Caco-2 (cell line): ENCODE results near the gene SEC23B. TPM values are rescaled to one million over a fixed set of nuclear protein-coding genes. Genes with fewer than 3 reads are reported as not detected.
A peak's percentile ranks its signal among the peaks of the same experiment; 100 is the strongest.

Experiments used
- BruUV-seq: library from RNA; stranded (reverse); fragments of 400-500 nt; replicated peaks from 2 replicates; lab custom pipeline; 2021; lab: Mats Ljungman, UMichigan
- CTCF ChIA-PET: fragments of 300-600 bp; sonication (Branson Sonifier 250); formaldehyde crosslinking; loops from one replicate; lab custom pipeline; 2022; ENCODE audit warnings: antibody characterized with exemption; lab: Charles Lee
- POLR2A ChIA-PET: fragments of 300-600 bp; sonication (Branson Sonifier 250); formaldehyde crosslinking; loops from one replicate; lab custom pipeline; 2022; ENCODE audit warnings: antibody characterized with exemption; lab: Charles Lee
- DNase-seq, 2 experiments: peaks; one replicate each; pipeline versions ENCODE4 v3.0.0 to v3.0.0-alpha.2; 2020 to 2022
- H3K27me3 ChIP-seq: replicated peaks from 2 replicates; pipeline ENCODE4 v1.6.0; 2011; ENCODE audit warnings: low read length; ENCODE audit not compliant: control insufficient read depth, insufficient read depth
- H3K36me3 ChIP-seq: 2 replicates; pipeline ENCODE4 v1.5.1; 2011; ENCODE audit warnings: low read length; ENCODE audit not compliant: control insufficient read depth, insufficient read depth
- H3K4me1 ChIP-seq: fragments of 250-450 bp; sonication (Bioruptor Pico); 2 replicates; pipeline ENCODE4 v1.5.1; 2020; ENCODE audit warnings: mild to moderate bottlenecking
- H3K4me3 ChIP-seq: 2 replicates; pipeline ENCODE4 v1.5.1; 2011; ENCODE audit warnings: low read depth, mild to moderate bottlenecking, control low read depth, low read length
- H3K9me3 ChIP-seq: fragments of 250-450 bp; sonication (Bioruptor Pico); 2 replicates; pipeline ENCODE4 v1.5.1; 2020; ENCODE audit warnings: mild to moderate bottlenecking, moderate library complexity
- H3K27ac Mint-ChIP-seq: one replicate; pipeline ENCODE4 v1.8.0; 2022; ENCODE audit warnings: mixed read lengths; ENCODE audit not compliant: unreplicated experiment
- H3K27me3 Mint-ChIP-seq: one replicate; pipeline ENCODE4 v1.8.0; 2022; ENCODE audit warnings: mixed read lengths; ENCODE audit not compliant: insufficient read depth, unreplicated experiment
- H3K36me3 Mint-ChIP-seq: one replicate; pipeline ENCODE4 v1.8.0; 2022; ENCODE audit warnings: mild to moderate bottlenecking, mixed read lengths; ENCODE audit not compliant: insufficient read depth, unreplicated experiment
- H3K4me1 Mint-ChIP-seq: one replicate; pipeline ENCODE4 v1.8.0; 2022; ENCODE audit warnings: low read depth, mixed read lengths; ENCODE audit not compliant: unreplicated experiment
- H3K4me3 Mint-ChIP-seq: one replicate; pipeline ENCODE4 v1.8.0; 2022; ENCODE audit warnings: mild to moderate bottlenecking, moderate library complexity, mixed read lengths; ENCODE audit not compliant: unreplicated experiment
- H3K9me3 Mint-ChIP-seq: one replicate; pipeline ENCODE4 v1.8.0; 2022; ENCODE audit warnings: mixed read lengths; ENCODE audit not compliant: unreplicated experiment
- intact Hi-C: fragments of 100-400 bp; cut with micrococcal nuclease; formaldehyde crosslinking; loops from one replicate; pipeline ENCODE4 v1.10.0; 2022; ENCODE audit not compliant: unreplicated experiment
- total RNA-seq: library from RNA; stranded (reverse); gene quantifications from 2 replicates; pipeline ENCODE4 v1.2.3, GENCODE V29; 2022
- TF ChIP-seq, protein P1 (sequence below), 2 experiments: fragments of 200-600 bp in 1 of 2; IDR thresholded peaks; 1 replicate in 1 of 2; 2 replicates in 1 of 2; pipeline versions ENCODE4 v1.5.1 to v1.8.0; 2011 to 2022; ENCODE audit warnings: antibody characterized with exemption in 1 of 2, control low read depth in 1 of 2, inconsistent platforms in 1 of 2, low read depth in 1 of 2, low read length in 1 of 2, mild to moderate bottlenecking in 1 of 2, moderate library complexity in 1 of 2; ENCODE audit not compliant: insufficient read depth in 1 of 2, severe bottlenecking in 1 of 2, unreplicated experiment in 1 of 2

SEC23B gene
- total RNA-seq, 1 experiment from 2014 or later, result 84.1 TPM

DNA sequence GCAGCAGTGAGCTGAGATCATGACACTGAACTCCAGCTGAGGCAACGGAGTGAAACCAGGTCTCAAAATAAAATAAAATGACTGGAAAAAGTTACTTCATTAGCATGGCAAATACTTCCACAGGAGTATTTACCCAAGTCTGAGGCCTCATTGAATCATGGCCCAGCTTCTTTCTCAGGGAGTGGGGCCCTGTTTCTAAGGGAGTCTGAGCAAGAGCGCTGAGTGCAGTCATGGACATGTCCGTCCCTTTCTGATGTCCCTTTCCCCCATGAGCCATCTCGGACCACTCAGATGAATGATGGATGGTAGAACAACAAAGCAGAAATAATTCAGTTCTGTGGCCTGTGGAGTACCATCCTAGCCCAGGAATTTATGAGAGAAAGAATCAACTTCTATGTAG lies 72.3 kb downstream of the SEC23B start:
- H3K9me3 Mint-ChIP-seq, result peaks cover 12% of the 10 kb centered on the region
- peaks cover 28% of the 10 kb centered on the region for H3K4me1 ChIP-seq
- no peaks in the 10 kb centered on the region for H3K27me3 ChIP-seq
- H3K27ac Mint-ChIP-seq, result no peak overlapping the region
- peaks cover 19% of the 10 kb centered on the region for H3K4me1 Mint-ChIP-seq
- POLR2A ChIA-PET, result no interaction called here
- BruUV-seq, result no TSS peak
- H3K4me3 ChIP-seq, result no peak overlapping the region
- CTCF ChIA-PET, result no interaction called here
- no peak for DNase-seq
- H3K27me3 Mint-ChIP-seq, result no peaks in the 10 kb centered on the region
- TF ChIP-seq, protein P1, sequence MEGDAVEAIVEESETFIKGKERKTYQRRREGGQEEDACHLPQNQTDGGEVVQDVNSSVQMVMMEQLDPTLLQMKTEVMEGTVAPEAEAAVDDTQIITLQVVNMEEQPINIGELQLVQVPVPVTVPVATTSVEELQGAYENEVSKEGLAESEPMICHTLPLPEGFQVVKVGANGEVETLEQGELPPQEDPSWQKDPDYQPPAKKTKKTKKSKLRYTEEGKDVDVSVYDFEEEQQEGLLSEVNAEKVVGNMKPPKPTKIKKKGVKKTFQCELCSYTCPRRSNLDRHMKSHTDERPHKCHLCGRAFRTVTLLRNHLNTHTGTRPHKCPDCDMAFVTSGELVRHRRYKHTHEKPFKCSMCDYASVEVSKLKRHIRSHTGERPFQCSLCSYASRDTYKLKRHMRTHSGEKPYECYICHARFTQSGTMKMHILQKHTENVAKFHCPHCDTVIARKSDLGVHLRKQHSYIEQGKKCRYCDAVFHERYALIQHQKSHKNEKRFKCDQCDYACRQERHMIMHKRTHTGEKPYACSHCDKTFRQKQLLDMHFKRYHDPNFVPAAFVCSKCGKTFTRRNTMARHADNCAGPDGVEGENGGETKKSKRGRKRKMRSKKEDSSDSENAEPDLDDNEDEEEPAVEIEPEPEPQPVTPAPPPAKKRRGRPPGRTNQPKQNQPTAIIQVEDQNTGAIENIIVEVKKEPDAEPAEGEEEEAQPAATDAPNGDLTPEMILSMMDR (IDR thresholded peaks at IDR 0.05; ENCODE audit: insufficient read depth in 1 of 2, low read depth in 1 of 2, low read length in 1 of 2, severe bottlenecking in 1 of 2, unreplicated experiment in 1 of 2), result no peak
- H3K36me3 ChIP-seq, result no peaks in the 10 kb centered on the region
- intact Hi-C loops, result no loop called here
- no peak overlapping the region for H3K4me3 Mint-ChIP-seq
- H3K9me3 ChIP-seq, result no peaks in the 10 kb centered on the region
- H3K36me3 Mint-ChIP-seq, result peaks cover 6% of the 10 kb centered on the region

DNA sequence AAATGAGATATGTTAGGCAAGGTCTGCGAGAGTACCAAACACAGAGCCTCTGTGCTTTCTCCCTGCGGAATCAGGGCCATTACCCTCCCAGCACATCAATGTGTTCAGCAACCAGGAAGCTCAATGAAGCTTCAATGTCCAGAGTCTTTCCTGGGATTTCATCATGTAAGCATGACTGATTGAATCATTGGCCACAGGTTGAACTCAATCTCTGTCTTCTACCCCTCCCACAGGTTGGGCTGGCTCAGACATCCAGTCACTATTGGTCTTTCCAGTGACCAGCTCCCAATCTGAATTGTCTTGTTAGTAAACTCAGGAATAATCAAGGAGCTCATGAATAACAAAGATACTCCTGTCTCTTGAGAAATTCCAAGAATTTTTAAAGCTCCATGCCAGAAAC lies 77.4 kb downstream of the SEC23B start:
- intact Hi-C loops, result no loop called here
- Mint-ChIP-seq H3K4me1 (peaks cover 14% of the 10 kb centered on the region), H3K27me3 (no peaks in the 10 kb centered on the region), H3K27ac (peak overlapping the region; percentile 85), H3K36me3 (peaks cover 12% of the 10 kb centered on the region), H3K4me3 (peak overlapping the region; percentile 26), H3K9me3 (peaks cover 12% of the 10 kb centered on the region)
- ChIA-PET POLR2A (interaction anchor here (0.6 to 1.4 kb wide), 9 partner anchors 8 to 949 kb away, joined by 3 to 33 read pairs (median 6); partner anchors contain the start of genes SEC23B and SMIM26), CTCF (interaction anchor here (0.7 to 1.4 kb wide), 6 partner anchors 18 to 88 kb away, joined by 3 to 7 read pairs (median 6); partner anchors contain the start of genes RBBP9, SEC23B and SMIM26)
- H3K4me3 ChIP-seq, result no peak overlapping the region
- no peaks in the 10 kb centered on the region for H3K27me3 ChIP-seq
- TF ChIP-seq, protein P1 (IDR thresholded peaks at IDR 0.05; ENCODE audit: insufficient read depth in 1 of 2, low read depth in 1 of 2, low read length in 1 of 2, severe bottlenecking in 1 of 2, unreplicated experiment in 1 of 2), result no peak
- H3K36me3 ChIP-seq, result no peaks in the 10 kb centered on the region
- H3K4me1 ChIP-seq, result peaks cover 17% of the 10 kb centered on the region
- no TSS peak for BruUV-seq
- peak; percentile 86 to 93 for DNase-seq
- H3K9me3 ChIP-seq, result no peaks in the 10 kb centered on the region

DNA sequence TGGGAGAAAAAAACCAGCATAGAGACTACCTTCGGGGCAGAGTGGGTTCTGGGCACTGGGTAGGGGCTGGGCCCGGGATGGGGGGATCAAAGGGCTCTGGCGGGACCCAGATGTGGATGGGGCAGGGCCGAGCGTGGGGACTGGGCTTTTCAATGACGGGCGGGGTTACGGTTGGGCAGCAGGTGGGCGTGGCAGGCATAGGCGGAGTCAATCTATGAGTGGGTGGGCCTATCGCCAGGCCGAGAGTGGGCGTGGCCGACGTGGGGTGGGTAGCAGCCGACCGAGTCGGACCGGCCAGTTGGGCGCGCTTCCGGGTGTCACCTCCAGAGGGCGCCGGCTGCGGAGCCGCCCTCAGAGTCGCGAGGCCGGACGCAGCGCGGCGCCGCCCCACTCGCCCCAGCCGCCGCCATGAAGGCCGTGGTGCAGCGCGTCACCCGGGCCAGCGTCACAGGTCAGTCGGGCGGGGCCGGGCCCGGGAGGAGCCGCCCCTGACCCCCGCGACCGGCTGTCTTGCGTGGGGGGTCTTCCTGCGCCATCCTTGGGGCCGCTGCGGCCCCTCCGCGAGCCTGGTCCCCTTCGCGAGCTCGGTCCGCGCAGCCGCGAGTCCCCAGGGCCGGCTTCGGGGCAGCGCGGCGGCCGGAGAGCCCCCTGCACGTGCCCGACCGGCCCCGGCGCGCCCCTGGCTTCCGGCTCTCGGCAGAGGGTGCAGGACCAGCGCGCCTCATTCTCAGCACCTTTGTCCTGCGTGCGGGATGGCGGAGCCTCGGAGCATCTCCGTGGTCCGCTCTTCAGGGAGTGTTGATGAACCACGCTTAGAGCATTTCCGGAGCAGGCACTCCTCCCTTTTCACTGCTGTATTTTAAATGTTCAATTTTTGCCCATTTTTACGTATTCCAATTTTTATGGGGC lies 80.2 kb downstream of the SEC23B start, which contains the start of gene DTD1:
TSS of gene DTD1 (plus strand) at position 390 of the 909 bp plus-strand sequence. CDS start at position 409, 19 bp downstream.
- Mint-ChIP-seq H3K27ac (peak within 1 kb of the TSS; percentile 58), H3K36me3 (peaks cover 12% of the 10 kb centered on the region), H3K4me3 (peak within 1 kb of the TSS; percentile 74), H3K9me3 (peaks cover 12% of the 10 kb centered on the region), H3K4me1 (peaks cover 14% of the 10 kb centered on the region), H3K27me3 (no peaks in the 10 kb centered on the region)
- no TSS peak for BruUV-seq
- peak; percentile 94 to 97 for DNase-seq
- H3K4me3 ChIP-seq, result peak within 1 kb of the TSS; percentile 51
- peaks cover 17% of the 10 kb centered on the region for H3K4me1 ChIP-seq
- TF ChIP-seq, protein P1 (IDR thresholded peaks at IDR 0.05; ENCODE audit: insufficient read depth in 1 of 2, low read depth in 1 of 2, low read length in 1 of 2, severe bottlenecking in 1 of 2, unreplicated experiment in 1 of 2), result peak; percentile 61 to 79
- no peaks in the 10 kb centered on the region for H3K27me3 ChIP-seq
- H3K36me3 ChIP-seq, result no peaks in the 10 kb centered on the region
- intact Hi-C loops, result loop anchor here (1.0 kb wide), 3 partner anchors 10 to 81 kb away; partner anchors contain the start of genes SEC23B and SMIM26
- ChIA-PET POLR2A (interaction anchor here (1.1 kb wide), 1 partner anchor 80 kb away, joined by 4 read pairs; the partner anchor contains the start of gene SEC23B), CTCF (no interaction called here)
- H3K9me3 ChIP-seq, result no peaks in the 10 kb centered on the region
